Stimulated activated naive CD4-positive, alpha-beta T cell (primary cell): Measurements from ENCODE around the gene ETS2.

Experiments
- DNase-seq, 6 experiments: peaks; one replicate each; lab custom pipeline; 2025; lab: John Stamatoyannopoulos, UW

ETS2 gene

GRCh38 chr21:38777531-38777930, 28.2 kb upstream of the ETS2 start:
- no peak for DNase-seq

GRCh38 chr21:38780879-38781278, 24.9 kb upstream of the ETS2 start:
- no peak for DNase-seq

GRCh38 chr21:38784458-38785266, 21.1 kb upstream of the ETS2 start:
- DNase-seq = no peak

GRCh38 chr21:38785483-38785882, 20.2 kb upstream of the ETS2 start:
- no peak for DNase-seq

- DNase-seq = no peak
Observed at GRCh38 chr21:38787016-38787415, 18.7 kb upstream of the ETS2 start.

- DNase-seq = no peak
Observed at GRCh38 chr21:38787461-38788274, 18.1 kb upstream of the ETS2 start.

GRCh38 chr21:38788275-38788905, 17.3 kb upstream of the ETS2 start:
- no peak for DNase-seq

- no peak for DNase-seq
Observed at GRCh38 chr21:38789275-38789674, 16.5 kb upstream of the ETS2 start.

- DNase-seq = no peak
Observed at GRCh38 chr21:38790059-38790458, 15.7 kb upstream of the ETS2 start.

GRCh38 chr21:38790961-38791360, 14.8 kb upstream of the ETS2 start:
- DNase-seq = no peak

GRCh38 chr21:38792676-38793459, 12.9 kb upstream of the ETS2 start:
- DNase-seq = no peak

GRCh38 chr21:38793926-38794713, 11.6 kb upstream of the ETS2 start:
- DNase-seq = no peak

GRCh38 chr21:38794978-38795377, 10.8 kb upstream of the ETS2 start:
- no peak for DNase-seq

GRCh38 chr21:38795475-38795874, 10.3 kb upstream of the ETS2 start:
- no peak for DNase-seq

- DNase-seq = no peak
Observed at GRCh38 chr21:38796424-38796823, 9.3 kb upstream of the ETS2 start.

- no peak for DNase-seq
Observed at GRCh38 chr21:38797470-38797869, 8.3 kb upstream of the ETS2 start.

GRCh38 chr21:38798081-38798480, 7.6 kb upstream of the ETS2 start:
- DNase-seq = no peak

- DNase-seq = no peak
Observed at GRCh38 chr21:38798481-38798882, 7.2 kb upstream of the ETS2 start.

- no peak for DNase-seq
Observed at GRCh38 chr21:38800046-38800758, 5.5 kb upstream of the ETS2 start.

GRCh38 chr21:38800924-38801744, 4.6 kb upstream of the ETS2 start:
- no peak for DNase-seq
